GM12891 (cell line): ENCODE data around the gene EGFR.

Experiments used
- POLR2A ChIP-seq: IDR thresholded peaks from 2 replicates; pipeline ENCODE4 v1.6.1; 2011; ENCODE audit warnings: low read depth, low read length, control low read depth
- POLR2AphosphoS5 ChIP-seq: IDR thresholded peaks from 2 replicates; pipeline ENCODE4 v1.6.1; 2011; ENCODE audit warnings: low read depth, low read length, control low read depth
- POU2F2 ChIP-seq: IDR thresholded peaks from 2 replicates; pipeline ENCODE4 v1.6.1; 2011; ENCODE audit warnings: low read depth, mild to moderate bottlenecking, control low read depth, low read length, moderate library complexity
- SPI1 ChIP-seq: IDR thresholded peaks from 2 replicates; pipeline ENCODE4 v1.6.1; 2011; ENCODE audit warnings: low read depth, low read length, control low read depth
- TAF1 ChIP-seq: IDR thresholded peaks from 2 replicates; pipeline ENCODE4 v1.6.1; 2011; ENCODE audit warnings: low read depth, low read length, control low read depth

DNA sequence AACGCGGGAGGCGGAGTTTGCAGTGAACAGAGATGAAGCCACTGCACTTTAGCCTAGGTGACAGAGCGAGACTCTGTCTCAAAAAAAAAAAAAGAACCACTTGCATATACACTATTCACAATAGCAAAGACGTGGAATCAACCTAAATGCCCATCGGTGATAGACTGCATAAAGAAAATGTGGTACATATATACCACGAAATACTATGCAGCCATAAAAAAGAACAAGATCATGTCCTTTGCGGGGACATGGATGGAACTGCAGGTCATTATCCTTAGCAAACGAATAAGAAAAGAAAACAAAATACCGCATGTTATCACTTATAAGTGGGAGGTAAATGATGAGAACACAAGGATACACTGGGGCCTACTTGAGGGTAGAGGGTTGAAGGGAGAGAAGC lies 39.5 kb downstream of the EGFR start:
- no peak for TF ChIP-seq POLR2A
- no peak for TF ChIP-seq POLR2AphosphoS5
- TF ChIP-seq TAF1, result no peak
- no peak for TF ChIP-seq SPI1
- no peak for TF ChIP-seq POU2F2
